PC-3 (cell line): Measurements from ENCODE around the gene TRABD2B. TPM values are rescaled to one million over a fixed set of nuclear protein-coding genes. Genes with fewer than 3 reads are reported as not detected.

ENCODE experiments used
- ATAC-seq: fragments of 200-7000 bp; cut with Tn5 transposase; 2 replicates; pipeline ENCODE4 v1.9.1; 2020; ENCODE audit warnings: mild to moderate bottlenecking, moderate library complexity
- BruUV-seq: library from RNA; stranded (reverse); fragments of 400-500 nt; replicated peaks from 2 replicates; lab custom pipeline; 2021; lab: Mats Ljungman, UMichigan
- CTCF ChIA-PET: fragments of 300-600 bp; sonication (Branson Sonifier 250); formaldehyde crosslinking; loops from one replicate; lab custom pipeline; 2022; ENCODE audit warnings: antibody characterized with exemption; lab: Charles Lee
- POLR2A ChIA-PET: fragments of 300-600 bp; sonication (Branson Sonifier 250); formaldehyde crosslinking; loops from one replicate; lab custom pipeline; 2022; ENCODE audit warnings: antibody characterized with exemption; ENCODE audit not compliant: unreplicated experiment; lab: Charles Lee
- DNase-seq: peaks from one replicate; pipeline ENCODE4 v3.0.0-alpha.2; 2015
- H2AFZ ChIP-seq: fragments of 300-600 bp; sonication (generic); 2 replicates; pipeline ENCODE4 v1.6.0; 2016; ENCODE audit warnings: antibody characterized with exemption, low read length
- H3F3A ChIP-seq: fragments of 300-600 bp; sonication (generic); one replicate; pipeline ENCODE4 v1.6.0; 2017; ENCODE audit warnings: antibody characterized with exemption, low read length, control low read depth, mild to moderate bottlenecking; ENCODE audit not compliant: unreplicated experiment
- H3K27ac ChIP-seq: fragments of 300-600 bp; sonication (generic); 2 replicates; pipeline ENCODE4 v1.5.1; 2016; ENCODE audit warnings: mild to moderate bottlenecking, low read length
- H3K27me3 ChIP-seq: fragments of 300-600 bp; sonication (generic); 2 replicates; pipeline ENCODE4 v1.6.1; 2016; ENCODE audit warnings: low read length, mixed read lengths
- H3K36me3 ChIP-seq: fragments of 300-600 bp; sonication (generic); 2 replicates; pipeline ENCODE4 v1.6.1; 2016; ENCODE audit warnings: low read depth, mixed run types, low read length, mixed read lengths
- H3K4me1 ChIP-seq: fragments of 300-600 bp; sonication (generic); 2 replicates; pipeline ENCODE4 v1.5.1; 2016; ENCODE audit warnings: low read length; ENCODE audit not compliant: insufficient read depth
- H3K4me2 ChIP-seq: fragments of 300-600 bp; sonication (generic); 2 replicates; pipeline ENCODE4 v1.6.0; 2016; ENCODE audit warnings: low read length
- H3K4me3 ChIP-seq: fragments of 300-600 bp; sonication (generic); 2 replicates; pipeline ENCODE4 v1.5.1; 2016; ENCODE audit warnings: mild to moderate bottlenecking, low read length, mixed read lengths
- H3K79me2 ChIP-seq: fragments of 300-600 bp; sonication (generic); 2 replicates; pipeline ENCODE4 v1.6.1; 2017; ENCODE audit warnings: low read length, mixed read lengths
- H3K9ac ChIP-seq: fragments of 300-600 bp; sonication (generic); 2 replicates; pipeline ENCODE4 v1.6.0; 2016; ENCODE audit warnings: mild to moderate bottlenecking, low read length
- H3K9me2 ChIP-seq: fragments of 300-600 bp; sonication (generic); replicated peaks from 2 replicates; pipeline ENCODE4 v1.6.1; 2016; ENCODE audit warnings: mixed run types, low read length, mixed read lengths
- H3K9me3 ChIP-seq: fragments of 300-600 bp; sonication (generic); 2 replicates; pipeline ENCODE4 v1.6.1; 2016; ENCODE audit warnings: low read length, mixed read lengths
- H4K20me1 ChIP-seq: fragments of 300-600 bp; sonication (generic); 2 replicates; pipeline ENCODE4 v1.6.1; 2016; ENCODE audit warnings: low read length, mixed read lengths
- EZH2 ChIP-seq: fragments of 300-600 bp; sonication (generic); IDR thresholded peaks from one replicate; pipeline ENCODE4 v1.6.1; 2017; ENCODE audit warnings: antibody characterized with exemption, mild to moderate bottlenecking, low read length; ENCODE audit not compliant: unreplicated experiment
- EZH2phosphoT487 ChIP-seq: fragments of 300-600 bp; sonication (generic); IDR thresholded peaks from 2 replicates; pipeline ENCODE4 v1.6.1; 2018; ENCODE audit warnings: mild to moderate bottlenecking, antibody characterized with exemption, low read length, borderline replicate concordance
- intact Hi-C: fragments of 100-400 bp; cut with micrococcal nuclease; formaldehyde crosslinking; loops from 2 replicates; pipeline ENCODE4 v1.9.0; 2023
- total RNA-seq: library from RNA; depleted of rRNA; stranded (reverse); fragments of >200 nt; gene quantifications from 2 replicates; pipeline ENCODE4 v1.2.3, GENCODE V29; 2014
- TF ChIP-seq, protein P1 (sequence below): fragments of 300-600 bp; sonication (generic); conservative IDR thresholded peaks from 2 replicates; pipeline ENCODE4 v1.5.1; 2017; ENCODE audit warnings: antibody characterized with exemption, low read depth, mild to moderate bottlenecking, low read length

The TRABD2B gene
- total RNA-seq, 1 experiment from 2014 or later: 0.44 TPM

DNA sequence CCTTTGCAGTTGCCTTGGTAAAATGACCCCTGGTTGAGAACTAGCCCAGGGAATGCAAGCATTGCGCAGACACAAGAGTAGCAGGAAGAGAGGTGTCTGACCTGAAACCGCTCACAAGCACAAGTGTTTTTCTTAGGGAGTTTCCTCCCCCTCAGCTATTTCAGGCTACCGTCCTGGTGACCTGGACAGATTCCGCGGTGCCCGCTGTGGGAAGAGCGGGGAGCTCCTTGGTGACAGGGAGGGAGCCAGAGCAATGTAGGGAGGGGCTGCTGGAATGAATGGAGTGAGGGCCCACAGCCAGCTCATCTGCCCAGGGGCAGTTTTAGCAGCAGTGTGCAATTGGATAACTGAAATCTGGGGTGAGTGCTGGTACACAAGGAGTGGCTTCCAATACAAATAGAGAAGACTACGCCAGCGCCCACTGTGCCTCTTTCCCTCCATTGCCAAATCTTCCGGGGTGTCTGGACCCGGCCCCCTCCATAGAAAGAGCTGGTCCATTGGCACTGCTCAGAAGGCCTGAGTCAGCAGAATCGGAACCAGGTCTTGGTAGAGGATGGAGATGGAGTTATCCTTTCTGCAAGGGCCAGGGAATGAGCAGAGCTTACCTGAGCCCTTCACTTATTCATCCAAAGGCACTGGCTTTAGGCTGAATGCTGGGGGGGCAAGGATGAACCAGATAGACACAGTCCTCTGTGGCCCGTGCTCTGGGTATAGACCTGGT lies 82.8 kb downstream of the TRABD2B start:
- no peaks in the 10 kb centered on the region for H3K9me2 ChIP-seq
- POLR2A ChIA-PET: no interaction called here
- H3K79me2 ChIP-seq: no peaks in the 10 kb centered on the region
- no peaks in the 10 kb centered on the region for H4K20me1 ChIP-seq
- H3K27ac ChIP-seq: no peak overlapping the region
- no peak overlapping the region for H3K4me3 ChIP-seq
- DNase-seq (no peak), ATAC-seq (no peak)
- no peaks in the 10 kb centered on the region for H3K36me3 ChIP-seq
- H3K9me3 ChIP-seq: no peaks in the 10 kb centered on the region
- no peaks in the 10 kb centered on the region for H3K4me1 ChIP-seq
- no peaks in the 10 kb centered on the region for H3K27me3 ChIP-seq
- CTCF ChIA-PET: interaction anchor here (0.6 kb wide), 1 partner anchor 83 kb away, joined by 3 read pairs; the partner anchor contains the start of gene TRABD2B
- H3F3A ChIP-seq: no peaks in the 10 kb centered on the region
- H2AFZ ChIP-seq: no peak overlapping the region
- intact Hi-C loops: no loop called here
- H3K9ac ChIP-seq: no peak overlapping the region
- no peak overlapping the region for H3K4me2 ChIP-seq
- TF ChIP-seq, protein P1, sequence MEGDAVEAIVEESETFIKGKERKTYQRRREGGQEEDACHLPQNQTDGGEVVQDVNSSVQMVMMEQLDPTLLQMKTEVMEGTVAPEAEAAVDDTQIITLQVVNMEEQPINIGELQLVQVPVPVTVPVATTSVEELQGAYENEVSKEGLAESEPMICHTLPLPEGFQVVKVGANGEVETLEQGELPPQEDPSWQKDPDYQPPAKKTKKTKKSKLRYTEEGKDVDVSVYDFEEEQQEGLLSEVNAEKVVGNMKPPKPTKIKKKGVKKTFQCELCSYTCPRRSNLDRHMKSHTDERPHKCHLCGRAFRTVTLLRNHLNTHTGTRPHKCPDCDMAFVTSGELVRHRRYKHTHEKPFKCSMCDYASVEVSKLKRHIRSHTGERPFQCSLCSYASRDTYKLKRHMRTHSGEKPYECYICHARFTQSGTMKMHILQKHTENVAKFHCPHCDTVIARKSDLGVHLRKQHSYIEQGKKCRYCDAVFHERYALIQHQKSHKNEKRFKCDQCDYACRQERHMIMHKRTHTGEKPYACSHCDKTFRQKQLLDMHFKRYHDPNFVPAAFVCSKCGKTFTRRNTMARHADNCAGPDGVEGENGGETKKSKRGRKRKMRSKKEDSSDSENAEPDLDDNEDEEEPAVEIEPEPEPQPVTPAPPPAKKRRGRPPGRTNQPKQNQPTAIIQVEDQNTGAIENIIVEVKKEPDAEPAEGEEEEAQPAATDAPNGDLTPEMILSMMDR: no peak
- TF ChIP-seq EZH2phosphoT487 (no peak), EZH2 (no peak)
- BruUV-seq: no TSS peak

DNA sequence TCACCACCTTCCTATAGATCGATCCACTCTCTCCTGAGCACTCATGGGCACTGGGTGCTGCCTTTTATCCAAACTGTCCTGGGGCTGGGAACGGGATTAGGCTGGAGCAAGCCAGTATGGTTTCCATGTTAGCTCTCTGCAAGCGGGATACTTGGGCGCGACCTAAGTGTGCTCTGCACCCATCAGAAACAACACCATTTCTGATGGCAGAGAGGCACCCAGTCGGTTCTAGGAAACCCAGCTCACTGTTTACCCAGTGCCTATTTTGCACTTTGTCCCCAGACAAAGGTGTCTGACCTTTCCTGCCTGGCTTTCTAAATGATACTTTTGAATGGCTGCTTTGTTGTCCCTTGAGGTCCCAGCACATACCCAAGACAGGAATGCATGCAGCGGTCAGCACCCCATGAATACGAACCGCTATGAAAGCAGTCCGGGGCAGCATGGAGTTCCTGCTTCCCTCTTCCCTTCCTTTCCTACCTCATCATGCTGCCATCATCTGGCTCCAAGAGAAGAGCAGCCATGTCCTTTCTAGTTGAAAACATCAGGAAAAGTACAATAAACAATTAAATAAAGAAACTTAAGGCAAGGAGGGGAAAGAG lies 83.9 kb downstream of the TRABD2B start:
- Histone ChIP-seq H3K9me3 (no peaks in the 10 kb centered on the region), H3K9ac (no peak overlapping the region), H3F3A (no peaks in the 10 kb centered on the region), H3K27me3 (no peaks in the 10 kb centered on the region), H3K79me2 (no peaks in the 10 kb centered on the region), H3K4me1 (no peaks in the 10 kb centered on the region), H3K36me3 (no peaks in the 10 kb centered on the region), H3K4me2 (no peak overlapping the region), H2AFZ (no peak overlapping the region), H4K20me1 (no peaks in the 10 kb centered on the region), H3K9me2 (no peaks in the 10 kb centered on the region), H3K4me3 (no peak overlapping the region), H3K27ac (no peak overlapping the region)
- POLR2A ChIA-PET: no interaction called here
- intact Hi-C loops: no loop called here
- CTCF ChIA-PET: no interaction called here
- DNase-seq: no peak
- BruUV-seq: no TSS peak
- TF ChIP-seq EZH2 (no peak), EZH2phosphoT487 (no peak)
- TF ChIP-seq, protein P1: no peak
- no peak for ATAC-seq

DNA sequence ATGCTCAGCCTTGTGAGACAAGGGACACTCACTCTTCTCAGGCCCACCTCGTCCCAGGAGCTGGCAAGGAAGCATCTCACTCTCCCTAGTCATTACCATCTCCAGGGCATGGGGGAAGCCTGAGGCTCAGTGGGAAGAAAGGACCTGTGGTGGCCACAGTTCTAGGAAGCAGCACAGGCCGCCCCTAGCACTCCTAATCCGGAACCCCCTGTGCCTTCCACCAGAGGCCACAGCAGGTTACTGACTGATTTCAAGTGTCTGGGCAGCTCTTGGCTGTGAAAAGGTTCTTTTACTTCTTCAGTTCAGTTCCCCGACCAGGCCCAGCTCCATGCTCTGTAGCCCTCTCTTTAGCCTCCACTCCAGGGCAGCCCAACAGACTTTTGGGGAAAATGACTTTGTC lies 84.4 kb downstream of the TRABD2B start:
- H3K9me2 ChIP-seq: no peaks in the 10 kb centered on the region
- intact Hi-C loops: no loop called here

More for the DNA sequence above, 84.4 kb downstream of the TRABD2B start:
- H3K4me2 ChIP-seq: no peak overlapping the region
- ATAC-seq (no peak), DNase-seq (no peak)
- POLR2A ChIA-PET: no interaction called here
- no peaks in the 10 kb centered on the region for H3K4me1 ChIP-seq
- TF ChIP-seq EZH2: no peak
- TF ChIP-seq, protein P1: no peak
- no peak for TF ChIP-seq EZH2phosphoT487
- H3K36me3 ChIP-seq: no peaks in the 10 kb centered on the region
- no peak overlapping the region for H3K27ac ChIP-seq
- no peak overlapping the region for H3K4me3 ChIP-seq
- CTCF ChIA-PET: no interaction called here
- H3K27me3 ChIP-seq: no peaks in the 10 kb centered on the region
- H3K9me3 ChIP-seq: no peaks in the 10 kb centered on the region
- H3F3A ChIP-seq: no peaks in the 10 kb centered on the region
- no peak overlapping the region for H3K9ac ChIP-seq
- BruUV-seq: no TSS peak
- H2AFZ ChIP-seq: no peak overlapping the region
- no peaks in the 10 kb centered on the region for H3K79me2 ChIP-seq
- H4K20me1 ChIP-seq: no peaks in the 10 kb centered on the region
